GDM1 (cell line): ENCODE measurements around the gene PTPRM.
"Not testable (repeated sequence)": the region's sequence is repeated elsewhere in the genome, so short reads cannot be mapped to it uniquely, and the experiment has no call there.

Experiments used
- DNase-seq: peaks from one replicate; lab custom pipeline; 2025; lab: John Stamatoyannopoulos, UW

PTPRM gene

GRCh38 chr18:7950380-7951136 lies 383.4 kb downstream of the PTPRM start:
- DNase-seq: no peak

- no peak for DNase-seq
These were observed 386.2 kb downstream of the PTPRM start for GRCh38 chr18:7953095-7953958.

GRCh38 chr18:7954238-7954637 lies 387.1 kb downstream of the PTPRM start:
- no peak for DNase-seq

GRCh38 chr18:7955175-7955574 lies 388.1 kb downstream of the PTPRM start:
- DNase-seq: no peak

GRCh38 chr18:7957297-7957696 lies 390.2 kb downstream of the PTPRM start:
- DNase-seq: no peak

GRCh38 chr18:7958081-7958896 lies 391.2 kb downstream of the PTPRM start:
- DNase-seq: no peak

GRCh38 chr18:7958897-7959146 lies 391.7 kb downstream of the PTPRM start:
- DNase-seq: no peak

- DNase-seq: not testable (repeated sequence)
These were observed 399.6 kb downstream of the PTPRM start for GRCh38 chr18:7966682-7967081.

GRCh38 chr18:7974200-7974874 lies 407.2 kb downstream of the PTPRM start:
- DNase-seq: no peak

GRCh38 chr18:7977897-7978296 lies 410.8 kb downstream of the PTPRM start:
- DNase-seq: no peak

- DNase-seq: no peak
These were observed 411.7 kb downstream of the PTPRM start for GRCh38 chr18:7978834-7979233.

GRCh38 chr18:7979714-7980113 lies 412.6 kb downstream of the PTPRM start:
- DNase-seq: no peak

- DNase-seq: no peak
These were observed 413.0 kb downstream of the PTPRM start for GRCh38 chr18:7980136-7980535.

GRCh38 chr18:7980656-7981055 lies 413.5 kb downstream of the PTPRM start:
- DNase-seq: no peak

GRCh38 chr18:7982216-7982615 lies 415.1 kb downstream of the PTPRM start:
- DNase-seq: no peak

GRCh38 chr18:7987284-7987976 lies 420.3 kb downstream of the PTPRM start:
- no peak for DNase-seq

GRCh38 chr18:7990670-7991069 lies 423.6 kb downstream of the PTPRM start:
- no peak for DNase-seq

- no peak for DNase-seq
These were observed 434.7 kb downstream of the PTPRM start for GRCh38 chr18:8001711-8002301.

- DNase-seq: no peak
These were observed 437.0 kb downstream of the PTPRM start for GRCh38 chr18:8003878-8004675.

- no peak for DNase-seq
These were observed 437.7 kb downstream of the PTPRM start for GRCh38 chr18:8004792-8005191.
